ENCODE data around the gene DPP7.

The DPP7 gene

GRCh38 chr9:137111788-137112563 is 2.6 kb downstream of the DPP7 start:
- no peak for DNase-seq (ENCODE audit: low read depth in 3 of 3)

DNA sequence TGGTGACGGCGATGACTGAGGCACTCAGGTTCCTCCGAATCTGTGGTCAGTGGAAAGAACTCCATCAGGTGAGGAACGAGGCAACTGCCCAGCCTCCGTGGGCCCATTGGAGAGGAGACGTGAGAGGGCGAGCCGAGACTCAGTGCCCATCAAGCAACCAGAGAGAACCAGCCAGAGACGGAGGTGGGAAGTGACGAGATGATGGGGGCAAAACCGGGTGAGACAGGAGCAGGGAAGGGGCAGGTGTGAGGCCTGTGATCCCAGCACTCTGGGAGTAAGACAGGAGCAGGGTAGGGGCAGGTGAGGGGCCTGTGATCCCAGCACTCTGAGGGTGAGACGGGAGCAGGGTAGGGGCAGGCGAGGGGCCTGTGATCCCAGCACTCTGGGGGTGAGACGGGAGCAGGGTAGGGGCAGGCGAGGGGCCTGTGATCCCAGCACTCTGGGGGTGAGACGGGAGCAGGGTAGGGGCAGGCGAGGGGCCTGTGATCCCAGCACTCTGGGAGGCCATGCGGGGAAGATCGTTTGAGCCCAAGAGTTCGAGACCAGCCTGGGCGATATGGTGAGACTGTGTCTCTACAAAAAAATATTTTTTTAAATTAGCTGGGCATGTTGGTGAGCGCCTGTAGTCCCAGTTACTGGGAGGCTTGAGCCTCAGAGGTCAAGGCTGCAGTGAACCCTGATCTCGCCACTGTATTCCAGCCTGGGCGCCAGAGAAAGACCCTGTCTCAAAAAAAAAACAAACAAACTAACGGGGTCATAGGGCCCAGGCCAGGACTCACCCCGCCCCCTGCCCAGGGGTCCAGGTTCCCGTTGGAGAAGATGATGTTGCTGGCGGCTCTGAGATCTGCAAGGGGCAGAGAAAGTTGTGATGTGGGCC is 3.4 kb downstream of the DPP7 start:
- DNase-seq (ENCODE audit: low read depth in 3 of 3) = no peak

DNA sequence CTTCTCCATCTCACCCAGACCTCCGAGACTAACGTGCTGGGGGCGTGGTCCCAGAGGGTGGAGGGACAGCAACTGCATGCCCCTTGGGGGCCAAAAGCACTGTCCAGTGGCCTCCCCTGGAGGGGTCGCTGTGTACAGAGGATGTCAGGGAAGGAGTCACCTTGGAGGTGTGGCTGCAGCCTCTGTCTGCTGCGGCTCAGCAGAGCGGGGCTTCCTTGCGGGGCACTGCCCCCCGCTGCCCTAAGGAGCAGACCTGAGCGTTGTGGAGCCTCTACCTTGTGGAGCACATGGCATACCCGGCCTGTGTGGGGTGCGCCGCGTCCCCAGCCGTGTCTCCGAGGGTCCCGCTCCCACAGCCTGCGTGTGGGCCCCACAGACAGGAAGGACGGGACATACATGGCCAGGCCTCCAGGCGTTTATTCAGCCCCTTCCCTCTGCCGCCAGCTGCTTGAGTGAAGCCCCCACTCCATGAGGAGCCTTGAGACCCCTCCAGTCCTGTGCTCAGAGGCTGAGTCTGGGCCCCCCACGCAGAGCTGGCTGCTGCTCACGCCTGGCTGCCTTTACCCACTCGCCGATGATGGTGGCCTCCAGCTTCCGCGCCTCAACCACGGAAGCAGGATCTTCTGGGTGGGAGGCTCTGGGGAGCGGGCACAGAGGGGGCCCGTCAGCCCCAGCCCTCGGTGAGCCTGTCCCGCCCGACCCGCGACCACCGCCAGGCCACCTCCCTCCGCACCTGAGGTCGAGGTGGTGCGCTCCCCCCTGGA is 4.2 kb downstream of the DPP7 start:
- DNase-seq (ENCODE audit: low read depth in 3 of 3) = no peak

DNA sequence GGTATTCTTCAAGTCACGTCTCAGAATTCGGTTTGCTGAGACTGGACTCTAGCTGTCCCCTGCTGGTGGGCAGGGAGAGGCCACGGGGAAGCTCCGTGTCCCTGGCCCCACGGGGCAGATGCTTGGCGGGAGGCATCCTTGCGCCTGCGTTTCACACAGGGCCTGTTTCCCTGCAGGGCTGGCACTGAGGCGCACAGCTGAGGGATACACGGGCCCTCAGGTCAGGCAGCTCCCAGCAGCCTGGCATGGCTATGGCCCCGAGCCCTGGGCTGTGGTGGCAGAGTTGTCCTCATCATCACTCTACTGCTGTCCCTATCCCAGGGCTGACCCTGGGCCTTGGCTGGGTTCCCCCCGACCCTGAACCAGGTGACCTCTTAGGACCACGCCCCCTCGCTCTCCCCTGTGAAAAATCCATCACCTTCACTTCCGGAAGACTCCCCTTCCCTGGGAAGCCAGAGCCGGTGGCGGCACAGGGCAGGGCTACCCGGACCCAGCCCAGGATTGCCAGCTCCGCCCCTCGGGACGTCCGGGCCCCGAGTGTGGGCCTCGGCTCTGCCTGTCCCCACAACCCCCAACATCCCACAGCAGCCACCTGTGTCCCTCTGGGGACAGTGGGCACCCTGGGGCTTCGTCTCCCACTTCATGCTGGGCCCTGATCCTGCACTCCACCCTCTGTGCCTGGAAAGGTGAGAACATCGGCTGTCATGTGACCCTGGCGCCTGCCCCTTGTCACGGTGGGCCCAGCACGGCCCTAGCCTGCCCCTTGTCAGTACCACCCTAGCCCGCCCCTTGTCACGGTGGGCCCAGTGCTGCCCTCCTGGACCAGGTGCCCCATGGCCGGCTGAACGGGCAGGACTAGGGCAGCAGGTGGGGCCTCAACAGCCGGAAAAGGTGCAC is 5.0 kb downstream of the DPP7 start:
- DNase-seq (ENCODE audit: low read depth in 3 of 3) = no peak

DNA sequence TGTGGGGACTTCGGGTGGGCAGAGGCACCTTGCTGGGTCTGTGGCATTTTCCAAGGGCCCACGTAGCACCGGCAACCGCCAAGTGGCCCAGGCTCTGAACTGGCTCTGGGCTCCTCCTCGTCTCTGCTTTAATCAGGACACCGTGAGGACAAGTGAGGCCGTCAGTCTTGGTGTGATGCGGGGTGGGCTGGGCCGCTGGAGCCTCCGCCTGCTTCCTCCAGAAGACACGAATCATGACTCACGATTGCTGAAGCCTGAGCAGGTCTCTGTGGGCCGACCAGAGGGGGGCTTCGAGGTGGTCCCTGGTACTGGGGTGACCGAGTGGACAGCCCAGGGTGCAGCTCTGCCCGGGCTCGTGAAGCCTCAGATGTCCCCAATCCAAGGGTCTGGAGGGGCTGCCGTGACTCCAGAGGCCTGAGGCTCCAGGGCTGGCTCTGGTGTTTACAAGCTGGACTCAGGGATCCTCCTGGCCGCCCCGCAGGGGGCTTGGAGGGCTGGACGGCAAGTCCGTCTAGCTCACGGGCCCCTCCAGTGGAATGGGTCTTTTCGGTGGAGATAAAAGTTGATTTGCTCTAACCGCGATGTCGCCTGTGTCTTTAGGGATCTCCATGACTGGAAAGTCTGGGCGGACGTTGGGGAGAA is 5.8 kb downstream of the DPP7 start:
- no peak for DNase-seq (ENCODE audit: low read depth in 3 of 3)

DNA sequence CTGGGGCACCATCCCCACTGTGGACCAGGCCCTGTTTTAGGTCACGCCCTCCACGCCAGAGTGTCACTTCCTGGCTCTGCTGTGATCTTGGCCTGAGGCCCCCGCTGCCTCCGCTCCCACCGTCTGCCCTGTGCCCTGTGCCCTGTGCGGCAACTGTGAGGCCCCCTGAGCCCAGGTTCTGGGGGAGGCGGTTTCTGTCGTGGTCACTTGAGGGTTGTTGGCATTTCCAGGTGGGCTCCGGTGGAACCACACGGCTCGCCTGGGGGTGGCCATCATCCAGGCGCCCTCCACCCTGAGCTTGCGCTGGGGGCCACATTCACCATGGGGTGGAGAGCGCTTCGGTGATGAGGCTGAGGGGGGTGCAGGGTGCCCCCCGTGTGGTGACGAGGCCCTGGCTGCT is 6.6 kb downstream of the DPP7 start:
- no peak for DNase-seq (ENCODE audit: low read depth in 3 of 3)

DNA sequence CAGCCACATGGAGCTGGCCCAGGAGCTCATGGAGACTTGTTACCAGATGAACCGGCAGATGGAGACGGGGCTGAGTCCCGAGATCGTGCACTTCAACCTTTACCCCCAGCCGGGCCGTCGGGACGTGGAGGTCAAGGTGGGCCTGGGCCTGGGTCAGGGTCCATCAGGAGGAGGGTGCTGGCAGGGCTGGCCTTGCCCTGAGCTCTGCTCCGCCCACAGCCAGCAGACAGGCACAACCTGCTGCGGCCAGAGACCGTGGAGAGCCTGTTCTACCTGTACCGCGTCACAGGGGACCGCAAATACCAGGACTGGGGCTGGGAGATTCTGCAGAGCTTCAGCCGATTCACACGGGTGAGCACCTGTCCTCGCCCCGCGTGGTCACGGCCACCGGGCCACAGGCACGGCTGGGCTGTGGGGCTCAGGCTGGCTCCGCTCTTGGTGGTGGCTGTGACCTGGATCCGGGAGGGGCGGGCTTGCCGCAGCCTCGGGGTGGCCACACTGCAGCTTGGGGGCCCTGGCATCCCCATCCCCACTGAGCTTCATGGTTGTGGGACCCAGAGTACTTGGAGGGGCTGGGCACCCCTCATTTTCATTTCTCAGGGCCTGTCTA is 7.1 kb downstream of the DPP7 start:
- DNase-seq (ENCODE audit: low read depth in 3 of 3) = no peak

DNA sequence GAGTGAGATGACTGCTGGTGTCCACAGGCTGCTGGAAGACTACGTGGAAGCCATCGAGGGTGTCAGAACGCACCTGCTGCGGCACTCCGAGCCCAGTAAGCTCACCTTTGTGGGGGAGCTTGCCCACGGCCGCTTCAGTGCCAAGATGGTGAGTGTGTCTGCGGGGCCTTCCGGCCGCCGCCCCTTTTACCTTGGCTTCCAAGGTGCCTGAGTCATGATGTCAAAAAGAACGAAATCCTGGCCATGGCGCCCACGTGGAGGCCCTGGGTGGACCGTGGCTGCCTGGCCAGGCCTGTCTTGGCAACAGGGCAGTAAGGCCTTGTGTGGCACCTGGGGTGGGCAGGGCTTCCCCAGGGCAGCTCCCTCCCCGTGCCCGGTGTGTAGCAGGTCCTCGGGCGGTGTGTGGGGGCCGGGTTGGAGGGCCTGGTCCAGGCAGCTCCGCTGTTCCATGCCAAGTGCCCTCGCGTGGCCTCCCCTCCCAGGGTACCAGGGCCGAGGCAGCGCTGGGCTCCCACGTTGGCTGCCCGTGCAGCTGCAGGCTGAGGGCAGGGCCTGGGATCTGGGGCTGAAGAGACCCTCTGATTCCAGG is 7.8 kb downstream of the DPP7 start:
- DNase-seq (ENCODE audit: low read depth in 3 of 3) = no peak

DNA sequence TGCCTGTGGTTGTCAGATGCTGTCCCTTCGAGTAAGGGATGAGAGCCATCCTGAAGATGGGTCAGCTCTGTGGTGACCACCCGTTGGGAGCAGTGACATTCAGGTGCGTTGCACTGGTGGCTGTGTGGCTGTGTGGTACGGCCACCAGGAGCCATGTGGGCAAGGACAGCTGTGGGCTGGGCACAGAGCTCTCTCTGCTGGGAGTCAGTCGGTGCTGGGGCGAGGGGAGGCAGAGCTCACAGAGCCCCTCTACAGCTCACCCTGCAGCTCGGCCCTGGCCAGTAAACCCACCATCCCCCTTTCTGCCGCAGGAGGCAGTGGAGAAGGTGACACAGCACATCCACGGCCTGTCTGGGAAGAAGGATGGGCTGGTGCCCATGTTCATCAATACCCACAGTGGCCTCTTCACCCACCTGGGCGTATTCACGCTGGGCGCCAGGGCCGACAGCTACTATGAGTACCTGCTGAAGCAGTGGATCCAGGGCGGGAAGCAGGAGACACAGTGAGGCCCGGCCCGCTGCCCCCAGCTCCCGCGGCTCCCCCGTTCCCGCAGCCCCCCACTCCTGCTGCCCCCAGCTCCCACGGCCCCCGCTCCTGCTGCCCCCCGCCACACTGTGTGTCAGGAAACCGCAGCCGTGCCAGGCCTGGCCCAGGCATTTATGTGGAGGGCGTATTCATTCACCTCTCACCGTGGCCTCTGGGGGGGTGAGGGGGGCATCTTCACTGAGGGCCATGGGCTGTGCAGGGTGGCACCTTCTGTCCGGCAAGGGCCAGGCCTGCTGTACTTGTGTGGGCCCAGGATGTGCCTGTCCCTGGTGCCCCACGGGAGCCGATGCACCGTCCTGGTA is 8.5 kb downstream of the DPP7 start:
- no peak for DNase-seq (ENCODE audit: low read depth in 3 of 3)

GRCh38 chr9:137103206-137103999 is 11.1 kb downstream of the DPP7 start:
- DNase-seq (ENCODE audit: low read depth in 3 of 3) = no peak

- DNase-seq (ENCODE audit: low read depth in 3 of 3) = no peak
These were observed 15.3 kb downstream of the DPP7 start for GRCh38 chr9:137099231-137099630.

- no peak for DNase-seq (ENCODE audit: low read depth in 3 of 3)
These were observed 16.6 kb downstream of the DPP7 start for GRCh38 chr9:137097761-137098462.

- DNase-seq (ENCODE audit: low read depth in 3 of 3) = no peak
These were observed 17.6 kb downstream of the DPP7 start for GRCh38 chr9:137096785-137097546.

DNA sequence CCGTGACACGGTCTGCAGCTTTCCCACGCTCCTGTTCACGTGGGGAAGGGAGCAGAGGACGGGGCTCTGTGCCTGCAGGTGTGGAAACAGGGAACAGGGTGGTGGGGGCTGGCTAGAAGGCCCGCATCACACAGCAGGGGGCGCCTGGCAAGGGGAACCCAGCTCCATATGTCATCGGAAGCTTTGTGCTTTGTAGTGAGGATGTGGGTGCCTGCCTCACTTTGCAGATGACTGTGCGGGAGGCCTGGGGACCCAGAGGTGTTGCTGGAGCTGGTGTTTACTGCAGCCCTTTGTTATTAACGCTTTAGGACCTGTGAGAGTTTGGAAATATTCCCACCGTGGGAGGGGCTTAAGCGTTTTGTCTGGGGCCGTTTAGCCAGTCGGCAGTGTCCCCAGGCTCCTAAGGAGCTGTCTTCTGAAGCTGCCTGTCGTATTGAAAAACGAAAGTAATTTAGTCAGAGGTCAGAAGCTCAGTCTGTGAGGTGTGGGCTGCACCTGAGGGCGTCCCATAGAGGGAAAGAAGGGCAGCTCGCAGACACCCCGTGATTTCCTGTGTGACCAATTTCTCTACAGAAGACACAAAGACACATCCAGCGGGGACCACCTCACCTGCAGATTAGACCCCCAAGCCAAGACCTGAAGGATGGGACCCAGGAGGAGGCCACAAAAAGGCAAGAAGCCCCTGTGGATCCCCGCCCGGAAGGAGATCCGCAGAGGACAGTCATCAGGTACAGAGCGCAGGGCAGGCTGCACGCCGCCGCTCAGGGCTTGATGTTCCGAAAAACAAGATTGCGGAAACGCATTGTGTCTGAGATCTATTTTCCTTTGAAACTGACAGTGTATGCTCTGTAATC is 18.6 kb downstream of the DPP7 start:
- peak; percentile 69 to 74 (median 69) for DNase-seq (ENCODE audit: low read depth in 3 of 3)

GRCh38 chr9:137089232-137089947 is 25.1 kb downstream of the DPP7 start:
- DNase-seq (ENCODE audit: low read depth in 3 of 3) = no peak

All from stimulated activated CD4-positive, alpha-beta T cell treated with anti-CD3 and anti-CD28 coated beads, TNF-alpha, amount 100 ng/mL, for 4 hours (primary cell).